GM21390 (cell line): Measurements from ENCODE around the gene PDZK1IP1.
"Not testable (repeated sequence)": the region's sequence is repeated elsewhere in the genome, so short reads cannot be mapped to it uniquely, and the experiment has no call there.

ENCODE experiments used
- ATAC-seq: cut with Tn5 transposase; IDR thresholded peaks from one replicate; pipeline ENCODE4 v1.9.1; 2021; ENCODE audit not compliant: unreplicated experiment

Gene PDZK1IP1

DNA sequence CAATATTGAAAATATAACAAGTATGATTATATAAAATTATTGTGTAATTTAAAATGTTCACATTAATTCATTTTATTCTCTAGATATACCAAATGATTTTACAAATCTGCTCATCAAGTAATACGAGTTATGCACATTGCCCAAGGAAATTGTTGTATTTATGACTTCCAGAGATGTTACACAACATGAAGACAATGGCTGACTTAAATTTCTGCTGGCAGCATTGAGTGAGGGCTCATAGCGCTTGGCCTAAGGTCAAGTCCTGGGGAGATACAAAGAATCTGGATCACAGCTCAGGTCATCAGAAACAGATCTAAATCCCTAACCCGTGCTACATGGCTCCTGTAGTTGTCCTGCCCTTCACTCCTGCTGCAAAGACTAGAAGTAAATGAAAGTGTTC, 49.5 kb downstream of the PDZK1IP1 start:
- ATAC-seq: not testable (repeated sequence)

DNA sequence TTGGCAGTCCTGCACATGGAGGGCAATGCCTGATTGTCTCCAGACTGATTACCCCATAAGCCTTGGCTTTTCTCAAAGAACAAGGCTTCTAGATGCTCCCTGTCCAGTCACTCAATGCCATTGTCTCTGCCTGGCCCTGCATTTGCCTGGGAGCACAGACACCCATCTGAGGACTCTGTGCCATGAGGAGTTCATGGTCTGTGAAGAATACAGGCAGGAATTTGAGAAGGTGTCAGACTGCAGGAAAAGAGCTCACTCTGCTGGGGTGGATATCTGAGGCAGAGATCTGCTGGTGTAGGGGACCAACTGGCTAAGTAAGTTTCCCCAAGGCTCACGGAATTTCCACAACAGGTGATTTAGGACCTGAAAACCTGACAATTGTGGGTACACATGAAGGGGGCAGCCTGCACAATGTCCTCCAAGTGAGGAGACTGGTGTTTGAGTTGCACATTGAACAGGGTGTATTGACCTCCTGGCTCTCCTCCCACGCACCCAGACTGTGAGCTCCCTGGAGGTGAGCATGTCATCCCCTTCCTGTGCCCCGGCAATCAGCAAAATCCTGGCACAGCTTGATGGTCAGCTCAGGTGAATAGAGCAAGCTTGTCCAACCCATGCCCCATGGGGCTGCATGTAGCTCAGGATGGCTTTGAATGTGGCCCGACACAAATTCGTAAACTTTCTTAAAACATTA, 51.8 kb downstream of the PDZK1IP1 start:
- no peak for ATAC-seq

DNA sequence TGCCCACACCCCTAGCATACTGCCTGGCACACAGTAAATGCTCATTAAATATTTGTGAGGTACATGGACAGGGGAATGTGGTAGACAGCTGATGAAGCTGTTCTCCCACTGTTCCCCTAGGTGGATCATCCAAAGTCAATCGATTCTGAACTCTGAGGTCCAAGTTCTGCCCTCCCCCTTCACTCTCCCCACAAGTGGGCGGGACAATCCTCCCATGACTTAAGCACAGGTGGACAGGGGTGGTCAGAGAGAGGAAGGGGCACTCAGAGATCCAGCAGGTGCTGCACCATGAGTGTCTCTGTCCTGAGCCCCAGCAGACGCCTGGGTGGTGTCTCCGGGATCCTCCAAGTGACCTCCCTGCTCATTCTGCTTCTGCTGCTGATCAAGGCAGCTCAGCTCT, 52.6 kb downstream of the PDZK1IP1 start, which contains the start of gene CYP4A22:
CYP4A22 (plus strand) TSS at position 244 of the 400 bp plus-strand sequence; CDS start at position 289, 45 bp downstream.
- ATAC-seq: no peak
